ENCODE data around the gene CELA2B.

DNA sequence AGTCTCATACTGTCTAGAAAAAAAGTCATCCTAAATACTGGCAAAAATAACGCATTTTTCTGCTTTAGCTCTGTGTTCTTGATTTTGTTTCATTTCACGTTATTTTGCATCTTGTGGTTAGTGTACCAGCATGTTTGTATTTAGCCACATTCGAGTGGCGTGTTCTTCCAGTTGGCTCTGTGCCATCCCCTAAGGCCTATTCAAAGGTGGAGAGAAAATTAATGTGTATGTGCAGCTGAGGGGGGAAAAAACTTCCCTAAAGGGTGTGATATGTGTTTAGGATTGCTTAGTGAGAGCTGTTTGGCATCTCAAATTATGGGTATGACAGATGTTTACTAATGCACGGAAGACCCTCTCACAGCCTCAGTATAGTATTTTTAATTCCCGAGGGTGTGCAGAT is 62.9 kb downstream of the CELA2B start:
- TF ChIP-seq, protein P1, sequence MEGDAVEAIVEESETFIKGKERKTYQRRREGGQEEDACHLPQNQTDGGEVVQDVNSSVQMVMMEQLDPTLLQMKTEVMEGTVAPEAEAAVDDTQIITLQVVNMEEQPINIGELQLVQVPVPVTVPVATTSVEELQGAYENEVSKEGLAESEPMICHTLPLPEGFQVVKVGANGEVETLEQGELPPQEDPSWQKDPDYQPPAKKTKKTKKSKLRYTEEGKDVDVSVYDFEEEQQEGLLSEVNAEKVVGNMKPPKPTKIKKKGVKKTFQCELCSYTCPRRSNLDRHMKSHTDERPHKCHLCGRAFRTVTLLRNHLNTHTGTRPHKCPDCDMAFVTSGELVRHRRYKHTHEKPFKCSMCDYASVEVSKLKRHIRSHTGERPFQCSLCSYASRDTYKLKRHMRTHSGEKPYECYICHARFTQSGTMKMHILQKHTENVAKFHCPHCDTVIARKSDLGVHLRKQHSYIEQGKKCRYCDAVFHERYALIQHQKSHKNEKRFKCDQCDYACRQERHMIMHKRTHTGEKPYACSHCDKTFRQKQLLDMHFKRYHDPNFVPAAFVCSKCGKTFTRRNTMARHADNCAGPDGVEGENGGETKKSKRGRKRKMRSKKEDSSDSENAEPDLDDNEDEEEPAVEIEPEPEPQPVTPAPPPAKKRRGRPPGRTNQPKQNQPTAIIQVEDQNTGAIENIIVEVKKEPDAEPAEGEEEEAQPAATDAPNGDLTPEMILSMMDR (IDR thresholded peaks at IDR 0.05): no peak
- TF ChIP-seq POLR2A (IDR thresholded peaks at IDR 0.05): no peak
